Psoas muscle (tissue), 8 donors: ENCODE measurements around the gene ITM2C. TPM values are rescaled to one million over a fixed set of nuclear protein-coding genes. Genes with fewer than 3 reads are reported as not detected.

Experiments used
- ATAC-seq, 4 donors: fragments of 200-7000 bp; cut with Tn5 transposase; one replicate each; pipeline ENCODE4 v1.9.1; 2020; ENCODE audit warnings: moderate library complexity in 3 of 4, mild to moderate bottlenecking in 2 of 4
- DNase-seq, 2 donors: peaks; one replicate each; pipeline ENCODE4 v3.0.0-alpha.2; 2020
- H3K27ac ChIP-seq: fragments of 200-600 bp; one replicate; pipeline ENCODE4 v1.8.0; 2022
- H3K27me3 ChIP-seq, 3 donors: fragments of 200-600 bp in 1 of 3; one replicate each; pipeline versions ENCODE4 v1.6.1 to v1.8.0; 2013 to 2022; ENCODE audit warnings: low read length in 2 of 3, mild to moderate bottlenecking in 2 of 3, moderate library complexity in 1 of 3; ENCODE audit not compliant: insufficient read depth in 3 of 3
- H3K36me3 ChIP-seq, 2 donors: fragments of 200-600 bp in 1 of 2; one replicate each; pipeline versions ENCODE4 v1.6.1 to v1.8.0; 2013 to 2022; ENCODE audit warnings: low read depth in 1 of 2, mild to moderate bottlenecking in 1 of 2, moderate library complexity in 1 of 2; ENCODE audit not compliant: insufficient read depth in 1 of 2
- H3K4me1 ChIP-seq: fragments of 200-600 bp; one replicate; pipeline ENCODE4 v1.8.0; 2022
- H3K4me3 ChIP-seq: fragments of 200-600 bp; one replicate; pipeline ENCODE4 v1.8.0; 2022; ENCODE audit warnings: mild to moderate bottlenecking
- H3K9me3 ChIP-seq: fragments of 200-600 bp; one replicate; pipeline ENCODE4 v1.8.0; 2022
- WGBS, 3 donors: extraction: QIAGEN DNeasy Blood & Tissue Kit; methylation state at CpG; one replicate each; pipeline versions ENCODE4 v1.1.6 to v1.1.7; 2013; 5-methylcytosine and 5-hydroxymethylcytosine counted together
- intact Hi-C, 2 donors: fragments of 100-400 bp; cut with DNase I; formaldehyde crosslinking; loops; one replicate each; pipeline versions ENCODE4 v1.11.0 to v1.14.2; 2022
- polyA plus RNA-seq, 3 donors: library from polyadenylated mRNA; stranded (reverse); fragments of 200-250 nt; gene quantifications; one replicate each; pipeline ENCODE4 v1.2.3, GENCODE V29; 2013
- total RNA-seq, 4 donors: library from RNA; stranded (reverse); fragmentation: NEBNext Ultra II Directional in 2 of 4; extraction: Animal tissue kit (Norgen Biotek cat#: 25700) in 2 of 4; gene quantifications; one replicate each; pipeline versions ENCODE4 v1.2.1 to v1.2.4, GENCODE V29; 2021 to 2023
- TF ChIP-seq, protein P1 (sequence below): fragments of 200-600 bp; IDR thresholded peaks from one replicate; pipeline ENCODE4 v1.8.0; 2022; ENCODE audit warnings: antibody characterized with exemption
- donor health status: healthy with polysubstance abuse.
- donor health status: DM: no; HTN: no; CAD: no; lungs with moderate emphysema.
- donor health status: Bipolar disorder and iron deficiency.
- donor health status: healthy.
- donor health status: DM: yes; HTN: yes; CAD: no.
- donor health status: DM: no; HTN: no; CAD: no.
- donor health status: DM: no; HTN: no; CAD: no.
- donor health status: DM: yes; HTN: yes; CAD: no.

ITM2C gene
- total and polyA plus RNA-seq, 7 donors: 9.0 to 20.3 (median 11.5) TPM

- DNase-seq (no peak), ATAC-seq (no peak)
- Histone ChIP-seq H3K4me1 (no peaks in the 10 kb centered on the region), H3K9me3 (no peaks in the 10 kb centered on the region), H3K36me3 (no peaks in the 10 kb centered on the region), H3K27ac (no peak overlapping the region), H3K4me3 (no peak overlapping the region), H3K27me3 (peaks cover 0 to 2% (median 0%) of the 10 kb centered on the region in 3 donors)
- TF ChIP-seq, protein P1, sequence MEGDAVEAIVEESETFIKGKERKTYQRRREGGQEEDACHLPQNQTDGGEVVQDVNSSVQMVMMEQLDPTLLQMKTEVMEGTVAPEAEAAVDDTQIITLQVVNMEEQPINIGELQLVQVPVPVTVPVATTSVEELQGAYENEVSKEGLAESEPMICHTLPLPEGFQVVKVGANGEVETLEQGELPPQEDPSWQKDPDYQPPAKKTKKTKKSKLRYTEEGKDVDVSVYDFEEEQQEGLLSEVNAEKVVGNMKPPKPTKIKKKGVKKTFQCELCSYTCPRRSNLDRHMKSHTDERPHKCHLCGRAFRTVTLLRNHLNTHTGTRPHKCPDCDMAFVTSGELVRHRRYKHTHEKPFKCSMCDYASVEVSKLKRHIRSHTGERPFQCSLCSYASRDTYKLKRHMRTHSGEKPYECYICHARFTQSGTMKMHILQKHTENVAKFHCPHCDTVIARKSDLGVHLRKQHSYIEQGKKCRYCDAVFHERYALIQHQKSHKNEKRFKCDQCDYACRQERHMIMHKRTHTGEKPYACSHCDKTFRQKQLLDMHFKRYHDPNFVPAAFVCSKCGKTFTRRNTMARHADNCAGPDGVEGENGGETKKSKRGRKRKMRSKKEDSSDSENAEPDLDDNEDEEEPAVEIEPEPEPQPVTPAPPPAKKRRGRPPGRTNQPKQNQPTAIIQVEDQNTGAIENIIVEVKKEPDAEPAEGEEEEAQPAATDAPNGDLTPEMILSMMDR: no peak
- intact Hi-C loops: no loop called here
- WGBS, 3 donors: 84 to 88% (median 87%) methylated on average over 19 of the region's 19 CpGs
Measured at GRCh38 chr2:230903231-230904150, 38.7 kb downstream of the ITM2C start.

DNA sequence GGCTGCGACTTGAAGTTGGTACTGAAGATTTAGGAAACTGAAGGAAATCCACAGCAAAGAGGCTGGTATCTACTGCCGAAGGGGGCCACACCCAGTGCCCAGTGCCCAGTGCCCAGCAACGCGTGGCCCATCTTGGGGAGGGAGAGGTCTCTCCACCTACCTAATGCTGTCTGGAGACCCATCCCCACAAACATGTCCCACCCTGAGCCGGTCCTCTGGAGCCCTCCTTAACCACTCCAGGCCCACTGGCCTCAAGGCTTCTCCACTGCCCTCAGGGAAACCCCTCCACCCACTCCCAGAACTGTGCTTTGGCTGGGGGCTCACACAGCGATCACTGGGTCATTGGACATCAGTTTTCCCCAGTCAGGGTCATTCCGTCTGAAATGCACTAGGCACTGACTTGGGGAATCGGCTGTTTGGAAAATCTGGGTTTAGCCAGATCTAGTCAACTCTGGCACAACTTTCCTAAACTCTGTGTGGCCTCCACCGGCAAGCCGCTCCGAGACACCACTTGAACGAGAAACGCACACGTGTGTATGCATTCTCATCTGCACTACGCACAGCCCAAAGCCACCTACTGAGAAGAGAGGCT, 40.2 kb downstream of the ITM2C start:
- no peak overlapping the region for H3K27ac ChIP-seq
- DNase-seq (no peak), ATAC-seq (no peak)
- no peak overlapping the region for H3K4me3 ChIP-seq
- H3K36me3 ChIP-seq: no peaks in the 10 kb centered on the region
- H3K27me3 ChIP-seq: peaks cover 0 to 2% (median 0%) of the 10 kb centered on the region in 3 donors
- intact Hi-C loops: no loop called here
- no peaks in the 10 kb centered on the region for H3K4me1 ChIP-seq
- no peaks in the 10 kb centered on the region for H3K9me3 ChIP-seq
- 71 to 79% (median 71%) methylated on average over 15 of the region's 15 CpGs for WGBS, 3 donors
- TF ChIP-seq, protein P1: no peak

GRCh38 chr2:230905448-230906421, 41.0 kb downstream of the ITM2C start:
- 56 to 62% (median 58%) methylated on average over 18 of the region's 18 CpGs for WGBS, 3 donors
- Histone ChIP-seq H3K27me3 (peaks cover 0 to 2% (median 0%) of the 10 kb centered on the region in 3 donors), H3K36me3 (no peaks in the 10 kb centered on the region), H3K4me1 (no peaks in the 10 kb centered on the region), H3K9me3 (no peaks in the 10 kb centered on the region), H3K4me3 (no peak overlapping the region), H3K27ac (no peak overlapping the region)
- DNase-seq: no peak
- TF ChIP-seq, protein P1: no peak
- intact Hi-C loops: no loop called here
- no peak for ATAC-seq

GRCh38 chr2:230906471-230907230, 41.9 kb downstream of the ITM2C start:
- WGBS, 3 donors: 89 to 92% (median 89%) methylated on average over 15 of the region's 15 CpGs

More at GRCh38 chr2:230906471-230907230, 41.9 kb downstream of the ITM2C start:
- no peak overlapping the region for H3K27ac ChIP-seq
- H3K9me3 ChIP-seq: no peaks in the 10 kb centered on the region
- H3K4me3 ChIP-seq: no peak overlapping the region
- peaks cover 0 to 2% (median 0%) of the 10 kb centered on the region in 3 donors for H3K27me3 ChIP-seq
- TF ChIP-seq, protein P1: no peak
- intact Hi-C loops: no loop called here
- H3K4me1 ChIP-seq: no peaks in the 10 kb centered on the region
- ATAC-seq: no peak
- no peak for DNase-seq
- no peaks in the 10 kb centered on the region for H3K36me3 ChIP-seq
